SU-DHL-6 (cell line): ENCODE results near the gene ITPK1.

Experiments
- EZH2phosphoT487 ChIP-seq: fragments of 200-600 bp; sonication (generic), shearing (Covaris generic); conservative IDR thresholded peaks from 2 replicates; pipeline ENCODE4 v1.6.1; 2018; ENCODE audit warnings: mild to moderate bottlenecking, antibody characterized with exemption, low read length, moderate library complexity, mixed read lengths
- TF ChIP-seq, protein P1 (sequence below): fragments of 200-600 bp; sonication (generic); IDR thresholded peaks from one replicate; pipeline ENCODE4 v1.5.1; 2017; ENCODE audit warnings: antibody characterized with exemption, mild to moderate bottlenecking, low read length, moderate library complexity; ENCODE audit not compliant: insufficient read depth, poor library complexity, severe bottlenecking

GRCh38 chr14:92965281-92965680 lies 150.4 kb downstream of the ITPK1 start:
- TF ChIP-seq, protein P1, sequence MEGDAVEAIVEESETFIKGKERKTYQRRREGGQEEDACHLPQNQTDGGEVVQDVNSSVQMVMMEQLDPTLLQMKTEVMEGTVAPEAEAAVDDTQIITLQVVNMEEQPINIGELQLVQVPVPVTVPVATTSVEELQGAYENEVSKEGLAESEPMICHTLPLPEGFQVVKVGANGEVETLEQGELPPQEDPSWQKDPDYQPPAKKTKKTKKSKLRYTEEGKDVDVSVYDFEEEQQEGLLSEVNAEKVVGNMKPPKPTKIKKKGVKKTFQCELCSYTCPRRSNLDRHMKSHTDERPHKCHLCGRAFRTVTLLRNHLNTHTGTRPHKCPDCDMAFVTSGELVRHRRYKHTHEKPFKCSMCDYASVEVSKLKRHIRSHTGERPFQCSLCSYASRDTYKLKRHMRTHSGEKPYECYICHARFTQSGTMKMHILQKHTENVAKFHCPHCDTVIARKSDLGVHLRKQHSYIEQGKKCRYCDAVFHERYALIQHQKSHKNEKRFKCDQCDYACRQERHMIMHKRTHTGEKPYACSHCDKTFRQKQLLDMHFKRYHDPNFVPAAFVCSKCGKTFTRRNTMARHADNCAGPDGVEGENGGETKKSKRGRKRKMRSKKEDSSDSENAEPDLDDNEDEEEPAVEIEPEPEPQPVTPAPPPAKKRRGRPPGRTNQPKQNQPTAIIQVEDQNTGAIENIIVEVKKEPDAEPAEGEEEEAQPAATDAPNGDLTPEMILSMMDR: no peak
- TF ChIP-seq EZH2phosphoT487: no peak
